GM21526 (cell line): ENCODE measurements around the gene ZNF362.
"Not testable (repeated sequence)": the region's sequence is repeated elsewhere in the genome, so short reads cannot be mapped to it uniquely, and the experiment has no call there.

Experiments
- ATAC-seq: cut with Tn5 transposase; IDR thresholded peaks from one replicate; pipeline ENCODE4 v1.9.1; 2021; ENCODE audit warnings: moderate library complexity; ENCODE audit not compliant: unreplicated experiment, low FRiP score

ZNF362 gene

GRCh38 chr1:33256471-33257206 is at the start of gene ZNF362:
TSS of gene ZNF362 (plus strand) at chr1:33256492. CDS start at chr1:33270575, 14,083 bp downstream.
- peak; percentile 68 for ATAC-seq

DNA sequence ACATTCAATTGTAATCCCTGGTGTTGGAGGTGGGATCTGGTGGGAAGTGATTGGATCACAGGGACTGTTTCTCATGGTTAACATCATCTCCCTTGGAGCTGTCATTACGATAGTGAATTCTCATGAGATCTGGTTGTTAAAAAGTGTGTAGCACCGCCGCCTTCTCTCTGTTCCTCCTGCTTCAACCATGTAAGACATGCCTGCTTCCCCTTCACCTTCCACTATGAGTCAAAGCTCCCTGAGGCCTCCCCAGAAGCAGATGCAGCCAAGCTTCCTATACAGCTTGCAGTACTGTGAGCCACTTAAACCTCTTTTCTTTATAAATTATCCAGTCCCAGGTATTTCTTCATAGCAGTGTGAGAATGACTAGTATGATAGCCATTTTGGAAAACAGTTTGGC is 44.3 kb upstream of the ZNF362 start:
- no peak for ATAC-seq

DNA sequence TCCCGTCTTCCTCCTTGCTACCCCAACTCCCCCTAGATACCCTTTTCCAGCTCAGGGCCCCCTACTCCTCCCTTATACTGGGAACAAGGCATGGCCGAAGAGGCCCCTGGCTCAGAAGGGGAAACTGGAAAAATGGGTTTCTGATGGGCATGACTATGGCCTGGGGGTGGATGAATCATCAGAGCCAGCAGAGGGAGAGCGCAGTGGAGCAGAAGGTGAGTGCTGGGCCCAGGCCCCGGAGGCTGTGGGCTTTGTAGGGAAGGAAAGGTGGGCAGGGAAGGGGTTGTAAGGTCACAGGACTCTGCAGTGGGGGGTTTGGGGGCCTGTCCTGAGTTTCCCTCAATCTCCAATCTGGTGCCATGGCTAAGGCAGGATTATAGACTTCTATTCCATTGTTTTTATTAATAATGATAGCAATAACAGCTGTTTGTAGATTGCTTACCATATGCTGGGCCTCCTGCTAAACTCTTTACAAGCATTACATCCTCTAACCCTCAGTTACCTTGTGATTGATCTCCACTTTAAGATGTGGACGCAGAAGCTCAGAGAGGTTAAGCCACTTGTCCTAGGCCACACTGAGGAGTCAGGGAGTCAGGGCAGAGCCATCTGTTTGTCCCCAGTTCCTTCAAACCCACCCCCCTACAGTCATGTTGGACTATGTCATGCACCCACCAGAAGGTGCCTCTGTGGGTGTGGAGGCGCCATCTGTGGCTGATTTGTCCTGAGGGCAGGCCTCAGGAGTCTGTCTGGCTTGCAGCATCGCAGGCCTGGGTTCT is 36.2 kb upstream of the ZNF362 start:
- ATAC-seq, result no peak

DNA sequence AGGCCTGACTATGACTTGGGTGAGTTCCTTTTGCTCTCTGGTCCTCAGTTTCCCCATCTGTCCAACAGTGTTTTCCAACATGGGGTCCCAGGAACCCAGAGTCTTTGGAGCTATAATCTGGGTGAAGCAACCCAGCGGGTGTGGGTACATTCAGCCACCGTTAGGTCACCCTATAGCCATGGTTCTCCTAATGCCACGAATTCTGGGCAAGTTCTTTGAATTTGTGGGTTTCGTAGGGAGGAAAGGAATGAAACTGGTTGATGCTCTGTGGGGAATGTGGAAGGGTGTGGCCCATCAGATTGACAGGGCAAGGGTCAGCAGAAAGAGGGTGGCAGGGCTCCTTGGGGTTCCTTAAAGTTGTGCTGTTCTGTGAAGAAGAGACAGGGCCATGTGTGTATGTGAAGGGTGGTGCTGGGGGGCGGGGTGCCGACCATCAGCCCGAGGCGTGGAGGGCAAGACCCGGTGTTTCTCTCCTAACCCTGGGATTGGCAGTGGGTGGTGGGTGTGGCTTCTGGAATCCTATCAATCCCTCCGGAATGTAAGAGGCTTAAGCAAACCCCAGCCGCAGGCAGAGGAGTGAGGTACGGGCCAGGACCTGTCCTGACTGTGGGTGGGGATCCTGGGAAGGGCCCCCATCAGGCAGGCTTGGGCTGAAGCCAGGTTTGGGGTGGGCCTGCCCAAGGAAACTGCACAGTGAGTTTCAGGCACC is 35.5 kb upstream of the ZNF362 start:
- ATAC-seq, result no peak

GRCh38 chr1:33221385-33221758 is 34.9 kb upstream of the ZNF362 start:
- ATAC-seq, result no peak

DNA sequence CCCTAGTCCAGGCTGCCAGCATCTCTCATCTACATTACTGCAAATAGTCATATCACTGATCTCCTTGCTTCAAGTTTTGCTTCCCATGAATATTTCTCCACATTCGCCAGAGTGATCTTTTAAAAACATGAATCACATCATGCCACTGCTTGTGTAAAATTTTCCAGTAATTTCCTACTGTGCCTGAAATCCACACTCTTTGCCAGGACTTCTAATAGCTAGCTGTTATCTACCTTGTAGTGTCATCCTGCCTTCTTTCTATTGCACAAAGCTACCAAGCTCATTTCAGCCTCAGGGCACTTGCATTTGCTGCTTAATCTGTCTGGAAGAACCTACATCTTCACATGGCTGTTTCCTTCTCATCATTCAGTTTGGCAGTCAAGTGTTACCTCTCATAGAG is 33.9 kb upstream of the ZNF362 start:
- no peak for ATAC-seq

DNA sequence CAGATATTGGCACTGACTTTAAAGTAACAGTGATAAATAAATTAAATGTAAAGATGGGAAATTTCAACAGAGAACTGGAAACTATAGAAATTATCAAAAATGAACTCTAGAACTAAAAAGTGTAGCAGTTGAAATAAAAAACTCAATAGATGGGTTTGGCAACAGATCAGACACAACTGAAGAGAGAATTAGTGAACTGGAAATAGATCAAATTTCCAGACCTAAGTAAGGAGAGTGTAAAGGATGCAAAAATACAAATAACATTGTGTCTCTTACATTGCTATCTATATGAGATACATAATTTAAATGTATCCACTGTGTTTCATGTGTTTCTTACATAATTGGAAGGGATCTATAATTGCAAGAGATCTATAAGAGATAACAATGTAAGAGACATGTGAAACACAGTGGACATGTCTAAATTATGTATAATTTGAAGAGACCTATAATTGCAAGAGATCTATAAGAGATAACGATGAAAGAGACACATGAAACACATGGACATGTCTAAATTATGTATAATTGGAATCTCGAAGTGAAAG is 32.1 kb upstream of the ZNF362 start:
- no peak for ATAC-seq

DNA sequence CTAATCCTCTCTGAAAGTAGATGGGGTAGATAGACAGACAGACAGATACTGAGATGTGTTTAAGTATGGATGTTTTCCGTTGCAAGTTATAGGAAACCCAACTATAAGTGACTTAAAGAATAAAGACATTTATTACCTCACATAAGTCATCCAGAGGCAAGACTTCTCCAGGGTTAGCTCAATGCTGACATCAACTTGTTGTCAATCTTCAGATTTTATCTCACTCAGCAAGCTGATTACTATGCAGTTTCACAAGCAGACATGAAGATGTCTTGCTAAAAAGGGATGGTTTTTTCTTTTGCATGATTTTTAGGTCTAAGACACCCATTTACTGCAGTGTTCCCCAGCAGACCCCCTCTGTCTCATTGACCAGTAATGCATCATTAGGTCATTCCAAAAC is 30.7 kb upstream of the ZNF362 start:
- ATAC-seq, result no peak

GRCh38 chr1:33228935-33229487 is 27.3 kb upstream of the ZNF362 start:
- no peak for ATAC-seq

DNA sequence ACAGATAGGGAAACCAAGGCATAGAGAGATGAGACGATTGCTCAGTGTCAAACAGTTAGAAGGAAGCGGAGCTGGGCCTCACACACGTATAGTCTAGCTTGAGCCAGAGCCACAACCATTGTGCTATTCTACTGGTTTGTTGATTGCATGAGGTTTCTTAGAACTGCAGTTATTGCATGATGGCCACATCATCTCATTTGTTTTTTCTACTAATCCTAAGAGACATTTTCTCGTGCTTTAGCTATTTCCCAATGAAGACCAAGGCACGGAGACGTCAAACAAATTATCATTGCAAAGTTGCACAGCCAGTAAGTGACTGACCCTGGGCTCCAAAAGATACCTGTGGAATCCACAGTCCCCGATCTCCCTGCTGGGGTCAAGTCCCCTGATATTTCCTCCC is 25.1 kb upstream of the ZNF362 start:
- no peak for ATAC-seq

- no peak for ATAC-seq
These were observed 23.6 kb upstream of the ZNF362 start for GRCh38 chr1:33232716-33233115.

DNA sequence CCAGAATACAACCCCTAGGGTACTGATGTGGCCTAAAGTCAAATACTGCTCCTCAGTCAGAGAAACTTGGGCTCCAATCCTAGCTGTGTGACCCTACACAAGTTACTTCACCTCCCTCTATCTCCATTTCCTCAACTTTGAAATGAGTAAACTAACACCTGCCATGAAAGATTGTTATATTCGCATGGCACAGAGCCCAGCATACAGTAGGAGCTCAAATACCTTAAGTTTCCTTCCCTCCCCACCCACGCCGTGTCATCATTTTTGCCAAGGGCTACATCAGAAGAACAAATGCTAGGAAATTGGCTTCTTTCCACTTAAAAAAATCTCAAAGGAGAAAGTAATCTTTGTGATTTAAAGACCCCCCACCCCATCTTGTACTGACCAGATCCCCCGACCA is 22.2 kb upstream of the ZNF362 start:
- no peak for ATAC-seq

- ATAC-seq, result no peak
These were observed 21.7 kb upstream of the ZNF362 start for GRCh38 chr1:33234588-33234990.

GRCh38 chr1:33235521-33235920 is 20.8 kb upstream of the ZNF362 start:
- ATAC-seq, result no peak

GRCh38 chr1:33236498-33236897 is 19.8 kb upstream of the ZNF362 start:
- ATAC-seq, result no peak

GRCh38 chr1:33237579-33237978 is 18.7 kb upstream of the ZNF362 start:
- ATAC-seq, result no peak

DNA sequence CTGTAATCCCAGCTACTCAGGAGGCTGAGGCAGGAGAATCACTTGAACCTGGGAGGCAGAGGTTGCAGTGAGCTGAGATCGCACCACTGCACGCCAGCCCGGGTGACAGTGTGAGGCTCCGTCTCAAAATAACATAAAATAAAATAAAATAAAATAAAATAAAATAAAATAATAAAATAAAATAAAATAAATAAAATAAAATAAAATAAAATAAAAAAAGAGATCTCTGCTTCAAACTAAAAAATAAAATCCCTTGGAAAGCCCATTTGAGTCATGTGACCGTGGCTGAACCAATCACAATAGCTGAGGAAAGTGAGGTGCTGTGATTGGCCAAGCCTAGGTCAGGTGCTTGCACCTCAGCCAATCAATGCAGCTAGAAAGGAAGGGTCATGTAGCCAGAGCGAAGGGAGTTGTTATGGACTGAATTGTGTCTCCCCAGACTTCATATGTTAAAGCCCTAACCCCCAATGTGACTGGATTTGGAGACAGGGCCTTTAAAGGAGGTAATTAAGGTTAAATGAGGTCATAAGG is 18.0 kb upstream of the ZNF362 start:
- ATAC-seq, result not testable (repeated sequence)

DNA sequence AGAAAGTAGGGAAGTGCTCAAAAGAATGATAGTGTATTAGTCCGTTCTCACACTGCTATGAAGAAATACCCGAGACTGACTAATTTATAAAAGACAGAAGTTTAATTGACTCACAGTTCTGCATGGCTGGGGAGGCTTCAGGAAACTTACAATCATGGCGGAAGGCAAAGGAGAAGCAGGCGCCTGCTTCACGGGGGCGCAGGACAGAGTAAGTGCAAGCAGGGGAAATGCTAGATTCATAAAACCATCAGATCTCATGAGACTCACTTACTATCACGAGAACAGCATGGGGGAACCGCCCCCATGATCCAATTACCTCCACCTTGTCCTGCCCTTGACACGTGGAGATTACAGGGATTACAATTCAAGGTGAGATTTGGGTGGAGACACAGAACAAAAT is 16.9 kb upstream of the ZNF362 start:
- ATAC-seq, result not testable (repeated sequence)

GRCh38 chr1:33241866-33242265 is 14.4 kb upstream of the ZNF362 start:
- ATAC-seq, result no peak

GRCh38 chr1:33242652-33243051 is 13.6 kb upstream of the ZNF362 start:
- no peak for ATAC-seq
